HG02938 (cell line): ENCODE data around the gene CAMTA1.

Experiments
- ATAC-seq: cut with Tn5 transposase; IDR thresholded peaks from one replicate; pipeline ENCODE4 v1.9.1; 2021; ENCODE audit warnings: mild to moderate bottlenecking, moderate library complexity; ENCODE audit not compliant: unreplicated experiment

Gene CAMTA1

GRCh38 chr1:7632681-7633080 is 847.4 kb downstream of the CAMTA1 start:
- ATAC-seq: no peak

DNA sequence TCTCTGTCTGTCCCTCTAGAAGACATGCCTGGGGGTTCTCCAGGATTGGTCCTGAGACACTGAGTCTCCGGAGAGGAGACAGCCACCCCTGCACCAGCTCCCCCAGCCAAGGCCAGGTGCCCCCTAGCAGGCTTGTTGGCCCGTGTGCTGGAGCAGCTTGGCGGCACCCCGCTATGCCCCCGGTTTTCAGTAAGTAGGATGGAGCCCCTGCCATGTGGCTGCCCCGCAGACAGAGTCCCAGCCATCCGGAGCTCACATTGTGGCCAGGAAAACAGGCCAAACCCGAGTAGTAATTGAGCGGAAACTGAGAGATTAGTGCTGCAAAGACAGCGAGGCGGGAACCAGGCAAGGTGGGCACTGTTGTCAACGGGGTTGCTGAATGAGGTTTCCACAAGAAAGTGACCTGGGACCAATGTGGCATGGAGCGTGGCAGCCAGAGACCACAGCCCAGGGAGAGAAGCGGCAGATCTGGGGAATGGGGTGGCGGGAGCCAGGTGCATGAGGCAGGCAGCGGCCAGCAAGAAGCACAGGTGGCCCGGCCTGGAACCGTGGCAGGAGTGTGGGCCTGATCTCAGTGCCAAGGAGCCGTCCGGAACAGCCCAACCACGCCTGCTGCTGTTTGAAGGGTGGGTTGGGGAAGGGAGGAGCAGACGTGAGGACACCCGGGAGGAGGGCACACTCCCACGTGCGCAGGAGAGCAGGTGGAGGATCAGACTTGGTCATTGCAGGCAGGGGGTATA is 848.4 kb downstream of the CAMTA1 start:
- no peak for ATAC-seq

- no peak for ATAC-seq
These were observed 849.4 kb downstream of the CAMTA1 start for GRCh38 chr1:7634546-7635240.

DNA sequence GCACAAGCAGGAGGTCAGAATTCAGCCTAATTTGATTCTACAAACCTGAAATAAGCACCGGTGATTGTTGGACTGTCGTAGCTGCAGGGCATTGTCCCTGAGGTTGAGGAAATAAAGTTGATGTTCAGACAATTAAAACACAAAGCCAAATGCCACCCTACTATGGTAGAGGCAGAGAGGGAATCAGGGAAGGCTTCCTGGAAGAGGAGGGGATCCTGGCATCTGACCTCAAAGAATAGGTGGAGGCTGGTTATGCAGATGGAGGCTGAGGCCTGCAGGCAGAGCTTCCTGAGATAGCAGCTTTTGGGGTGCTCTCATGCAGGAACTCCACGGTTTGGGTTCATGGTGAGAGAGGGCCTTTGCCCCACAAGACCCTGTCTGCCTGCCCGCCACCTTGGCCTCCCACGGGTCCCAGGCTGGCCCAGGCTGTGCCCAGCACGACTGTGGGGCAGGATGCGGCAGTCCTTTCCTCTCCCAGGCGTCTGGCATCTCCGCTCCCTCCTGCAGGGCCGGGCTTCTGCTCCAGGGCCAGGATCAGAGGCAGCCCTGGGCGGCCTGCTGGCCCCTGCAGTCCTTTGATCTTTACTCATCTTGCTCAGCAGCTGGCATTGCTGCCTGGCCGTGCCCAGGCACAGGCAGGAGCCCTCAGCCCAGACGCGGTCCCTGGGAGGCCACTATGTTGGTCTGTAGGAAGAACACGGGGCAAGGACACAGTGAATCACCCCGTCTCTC is 851.7 kb downstream of the CAMTA1 start:
- ATAC-seq: no peak

GRCh38 chr1:7638078-7638477 is 852.8 kb downstream of the CAMTA1 start:
- no peak for ATAC-seq

GRCh38 chr1:7639435-7640131 is 854.3 kb downstream of the CAMTA1 start:
- ATAC-seq: no peak

DNA sequence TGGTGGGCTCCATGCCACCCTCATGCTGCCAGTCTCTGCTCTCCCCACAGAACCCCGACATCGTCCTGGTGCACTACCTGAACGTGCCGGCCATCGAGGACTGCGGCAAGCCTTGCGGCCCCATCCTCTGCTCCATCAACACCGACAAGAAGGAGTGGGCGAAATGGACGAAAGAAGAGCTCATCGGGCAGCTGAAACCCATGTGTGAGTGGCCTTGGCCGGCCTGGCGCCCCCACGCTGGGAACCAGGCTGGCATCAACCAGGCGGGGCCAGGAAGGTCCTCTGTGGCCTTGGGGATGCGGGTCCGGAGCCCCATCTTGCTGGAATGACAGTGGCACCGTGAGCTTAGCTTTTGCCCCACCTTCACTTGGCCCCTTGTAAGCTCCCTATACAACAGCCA is 855.1 kb downstream of the CAMTA1 start:
- ATAC-seq: no peak

GRCh38 chr1:7640920-7641585 is 855.8 kb downstream of the CAMTA1 start:
- no peak for ATAC-seq

- no peak for ATAC-seq
These were observed 856.5 kb downstream of the CAMTA1 start for GRCh38 chr1:7641587-7642417.

DNA sequence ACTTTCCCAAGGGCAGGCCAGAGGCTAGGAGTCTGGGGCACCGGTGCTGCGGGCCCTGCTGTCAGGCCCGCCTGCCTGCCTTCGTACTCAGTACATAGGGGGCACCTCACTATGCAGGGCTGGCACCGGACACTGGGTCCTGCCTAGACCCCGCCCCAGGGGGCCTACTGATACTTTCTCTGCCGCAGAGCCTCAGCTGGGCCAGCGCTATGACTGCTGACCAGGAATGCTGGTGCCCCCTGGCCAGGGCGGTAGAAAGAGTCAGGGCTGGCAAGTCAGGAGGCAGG is 857.1 kb downstream of the CAMTA1 start:
- no peak for ATAC-seq

DNA sequence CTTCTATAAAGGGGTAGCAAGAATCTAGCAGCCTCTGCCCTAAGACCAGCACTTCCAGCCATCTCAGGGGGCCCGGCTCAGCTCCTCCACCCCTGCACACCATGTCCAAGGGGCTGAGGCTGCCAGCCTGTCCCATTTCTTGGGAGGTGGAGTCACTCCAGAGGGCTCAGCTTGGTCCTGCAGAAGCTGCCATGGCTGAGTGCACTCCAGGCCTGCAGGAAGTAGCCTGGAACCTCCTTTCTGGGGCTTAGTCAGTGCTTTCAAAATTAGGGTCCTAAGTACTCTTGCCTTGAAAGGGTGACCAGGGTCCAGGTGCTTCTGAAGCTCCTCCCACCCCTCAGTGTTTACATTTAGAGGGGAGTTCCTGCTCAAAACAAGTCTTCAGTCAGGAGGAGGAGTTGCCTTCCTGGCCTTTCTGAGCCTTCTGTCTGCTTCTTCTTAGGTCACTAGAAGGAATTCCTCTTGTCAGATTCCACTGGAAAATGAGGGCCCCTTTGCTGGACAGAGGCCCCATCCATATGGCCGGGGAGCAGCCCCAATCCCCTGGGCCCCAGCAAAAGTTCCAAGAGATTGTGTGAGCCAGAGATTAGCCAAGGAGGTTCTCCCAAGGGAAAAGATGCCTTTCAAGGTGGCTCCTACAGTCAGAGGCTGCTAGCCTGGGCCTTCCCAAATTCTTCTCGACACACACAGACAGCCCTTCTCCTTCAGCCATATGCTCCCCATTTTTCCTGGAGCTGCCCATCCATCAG is 857.7 kb downstream of the CAMTA1 start:
- ATAC-seq: no peak

GRCh38 chr1:7643530-7643929 is 858.3 kb downstream of the CAMTA1 start:
- ATAC-seq: no peak

- ATAC-seq: no peak
These were observed 858.8 kb downstream of the CAMTA1 start for GRCh38 chr1:7644086-7644485.

- ATAC-seq: no peak
These were observed 859.9 kb downstream of the CAMTA1 start for GRCh38 chr1:7644961-7645750.

- ATAC-seq: no peak
These were observed 860.4 kb downstream of the CAMTA1 start for GRCh38 chr1:7645751-7646048.

DNA sequence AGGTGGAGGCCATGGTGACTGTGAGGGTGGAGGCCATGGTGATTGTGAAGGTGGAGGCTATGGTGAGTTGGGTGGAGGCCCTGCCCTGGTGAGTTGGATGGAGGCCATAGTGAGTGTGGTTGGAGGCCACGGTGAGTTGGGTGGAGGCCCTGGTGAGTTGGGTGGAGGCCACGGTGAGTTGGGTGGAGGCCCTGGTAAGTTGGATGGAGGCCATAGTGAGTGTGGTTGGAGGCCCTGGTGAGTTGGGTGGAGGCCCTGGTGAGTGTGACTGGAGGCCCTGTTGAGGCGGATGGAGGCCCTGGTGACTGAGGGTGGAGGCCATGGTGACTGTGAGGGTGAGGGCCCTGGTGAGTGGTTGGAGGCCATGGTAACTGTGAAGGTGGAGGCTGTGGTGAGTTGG is 860.9 kb downstream of the CAMTA1 start:
- no peak for ATAC-seq

- ATAC-seq: no peak
These were observed 862.0 kb downstream of the CAMTA1 start for GRCh38 chr1:7646981-7647901.
